Thyroid gland (tissue), 4 donors: ENCODE measurements around the gene TLX2.

Experiments
- CTCF ChIP-seq, 6 experiments: fragments of 200-600 bp in 3 of 6; fragments of 450-650 bp in 3 of 6; sonication (generic) in 3 of 6; IDR thresholded peaks; one replicate each; pipeline ENCODE4 v1.5.1; 2016 to 2019; ENCODE audit warnings: antibody characterized with exemption in 6 of 6, mild to moderate bottlenecking in 2 of 6, inconsistent platforms in 1 of 6, moderate library complexity in 1 of 6
- POLR2A ChIP-seq, 2 donors: fragments of 450-650 bp; IDR thresholded peaks; one replicate each; pipeline ENCODE4 v1.6.1; 2017; ENCODE audit warnings: antibody characterized with exemption in 2 of 2, mild to moderate bottlenecking in 2 of 2, moderate library complexity in 1 of 2

GRCh38 chr2:74544634-74545033 is 30.4 kb downstream of the TLX2 start:
- TF ChIP-seq CTCF (IDR thresholded peaks at IDR 0.05) = no peak
- TF ChIP-seq POLR2A (IDR thresholded peaks at IDR 0.05) = no peak
